AG09309 (cell line): ENCODE results near the gene SLC36A4.

Experiments used
- DNase-seq: peaks from one replicate; pipeline ENCODE4 v3.0.0-alpha.2; 2010; ENCODE audit warnings: low read depth
- H3K4me3 ChIP-seq: 2 replicates; pipeline ENCODE4 v1.5.1; 2011; ENCODE audit warnings: mild to moderate bottlenecking, low read depth, low read length, moderate library complexity; ENCODE audit not compliant: control insufficient read depth
- TF ChIP-seq, protein P1 (sequence below): IDR thresholded peaks from 2 replicates; pipeline ENCODE4 v1.5.1; 2011; ENCODE audit warnings: mild to moderate bottlenecking, low read depth, low read length, inconsistent platforms; ENCODE audit not compliant: insufficient read depth, control insufficient read depth; ENCODE audit errors: missing control alignments

Gene SLC36A4

DNA sequence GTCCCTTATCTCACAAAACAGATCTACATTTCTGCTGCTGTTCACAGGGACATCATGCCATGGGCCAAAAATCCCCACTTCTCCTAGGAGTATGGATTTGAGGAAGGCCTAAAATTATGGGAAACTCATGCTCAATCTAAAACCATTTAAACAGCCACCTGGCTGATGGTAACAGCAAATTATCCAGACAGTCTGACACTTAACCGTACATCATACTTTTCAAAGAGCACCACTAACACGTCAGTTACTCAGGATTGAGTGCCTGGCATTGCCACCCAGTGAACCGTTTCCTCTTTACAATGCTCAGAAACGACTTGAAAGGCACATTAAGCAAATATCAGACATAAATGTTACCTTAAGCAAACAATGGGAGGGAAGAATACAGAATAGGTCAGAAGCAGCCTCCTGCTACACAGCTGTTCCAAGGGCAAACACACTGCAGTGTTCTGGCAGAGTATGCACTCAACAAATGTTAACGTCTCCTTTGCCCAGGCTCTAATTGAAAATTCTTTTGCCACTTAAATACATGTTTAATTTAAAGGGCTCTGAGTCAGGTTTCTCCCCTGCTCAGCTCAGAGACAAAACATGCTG lies 18.8 kb upstream of the SLC36A4 start:
- no peak overlapping the region for H3K4me3 ChIP-seq
- TF ChIP-seq, protein P1, sequence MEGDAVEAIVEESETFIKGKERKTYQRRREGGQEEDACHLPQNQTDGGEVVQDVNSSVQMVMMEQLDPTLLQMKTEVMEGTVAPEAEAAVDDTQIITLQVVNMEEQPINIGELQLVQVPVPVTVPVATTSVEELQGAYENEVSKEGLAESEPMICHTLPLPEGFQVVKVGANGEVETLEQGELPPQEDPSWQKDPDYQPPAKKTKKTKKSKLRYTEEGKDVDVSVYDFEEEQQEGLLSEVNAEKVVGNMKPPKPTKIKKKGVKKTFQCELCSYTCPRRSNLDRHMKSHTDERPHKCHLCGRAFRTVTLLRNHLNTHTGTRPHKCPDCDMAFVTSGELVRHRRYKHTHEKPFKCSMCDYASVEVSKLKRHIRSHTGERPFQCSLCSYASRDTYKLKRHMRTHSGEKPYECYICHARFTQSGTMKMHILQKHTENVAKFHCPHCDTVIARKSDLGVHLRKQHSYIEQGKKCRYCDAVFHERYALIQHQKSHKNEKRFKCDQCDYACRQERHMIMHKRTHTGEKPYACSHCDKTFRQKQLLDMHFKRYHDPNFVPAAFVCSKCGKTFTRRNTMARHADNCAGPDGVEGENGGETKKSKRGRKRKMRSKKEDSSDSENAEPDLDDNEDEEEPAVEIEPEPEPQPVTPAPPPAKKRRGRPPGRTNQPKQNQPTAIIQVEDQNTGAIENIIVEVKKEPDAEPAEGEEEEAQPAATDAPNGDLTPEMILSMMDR = no peak
- no peak for DNase-seq

DNA sequence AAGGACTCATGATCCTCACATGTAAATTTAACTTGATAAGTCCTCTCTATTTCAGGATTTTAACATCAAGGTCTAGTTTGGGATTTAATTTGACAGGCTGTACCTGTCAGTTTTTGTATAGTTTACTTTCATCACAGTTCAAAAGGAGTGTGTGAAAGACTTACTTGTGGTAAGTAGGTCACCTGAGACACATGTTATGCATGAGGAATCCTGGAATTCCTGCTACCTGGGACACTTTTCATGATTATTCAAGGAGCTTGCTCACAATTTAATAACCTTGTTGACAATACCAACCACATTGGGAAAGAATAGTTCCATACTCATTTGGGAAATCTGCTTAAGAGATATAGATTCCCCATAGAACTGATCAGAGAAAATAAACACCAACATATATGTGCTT lies 15.8 kb upstream of the SLC36A4 start:
- TF ChIP-seq, protein P1 = no peak
- DNase-seq = no peak
- no peak overlapping the region for H3K4me3 ChIP-seq

DNA sequence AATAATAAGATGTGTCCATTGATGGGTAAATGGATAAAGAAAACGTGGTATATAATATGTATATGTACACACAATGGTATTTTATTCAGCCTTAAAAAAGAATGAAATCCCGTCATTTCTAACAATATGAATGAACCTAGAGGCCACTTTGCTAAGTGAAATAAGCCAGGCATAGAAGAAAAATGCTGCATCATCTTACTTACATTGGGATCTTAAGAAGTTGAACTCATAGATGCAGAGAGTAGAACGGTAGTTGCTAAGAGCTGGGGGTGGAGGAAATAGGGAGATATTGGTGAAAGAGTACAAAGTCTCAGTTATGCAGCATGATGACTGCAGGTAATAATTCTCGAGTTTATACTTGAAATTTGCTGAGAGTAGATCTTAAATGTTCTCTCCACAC lies 14.3 kb upstream of the SLC36A4 start:
- DNase-seq = no peak
- H3K4me3 ChIP-seq = no peak overlapping the region
- TF ChIP-seq, protein P1 = no peak

DNA sequence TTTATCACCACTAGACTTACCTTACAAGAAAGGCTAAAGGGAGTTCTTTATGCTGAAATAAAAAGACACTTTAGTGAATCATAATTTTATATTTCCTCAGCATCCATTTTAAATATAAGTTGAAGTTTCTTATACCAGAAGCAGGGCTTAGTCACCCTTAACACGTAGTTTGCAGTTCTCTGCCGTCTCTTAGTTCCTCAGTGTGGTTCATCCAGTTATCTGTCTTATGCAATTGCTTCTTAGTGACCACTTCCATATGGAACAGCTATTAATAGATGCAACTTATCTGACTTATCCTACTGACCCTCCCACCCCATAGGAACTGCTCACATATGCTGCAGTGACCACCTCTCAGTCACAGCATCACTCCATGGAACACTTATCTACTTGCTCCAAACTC lies 11.7 kb upstream of the SLC36A4 start:
- DNase-seq = no peak
- TF ChIP-seq, protein P1 = no peak
- no peak overlapping the region for H3K4me3 ChIP-seq

DNA sequence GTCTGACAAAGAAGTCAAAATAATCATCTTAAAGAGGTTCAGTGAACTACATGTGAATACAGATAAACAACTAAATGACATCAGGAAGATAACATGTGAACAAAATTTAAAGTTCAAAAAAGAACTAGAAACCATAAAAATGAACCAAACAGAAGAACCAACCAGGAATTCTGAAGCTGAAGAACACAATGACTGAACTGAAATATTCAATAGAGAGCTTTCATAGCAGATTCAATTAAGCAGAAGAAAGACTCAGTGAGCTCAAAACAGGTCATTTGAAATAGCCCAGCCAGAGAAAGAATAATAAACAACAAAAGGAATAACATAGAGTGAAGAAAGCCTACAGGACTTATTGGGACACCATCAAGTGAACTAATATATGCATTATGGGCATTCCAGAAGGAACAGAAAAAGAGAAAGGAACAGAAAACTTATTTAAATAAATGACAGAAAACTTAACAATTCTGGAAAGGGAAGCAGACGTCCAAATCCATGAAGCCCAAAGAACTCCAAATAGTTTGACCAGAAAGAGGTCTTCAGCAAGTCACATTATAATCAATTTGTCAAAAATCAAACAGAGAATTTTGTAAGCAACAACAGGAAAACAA lies 11.0 kb upstream of the SLC36A4 start:
- TF ChIP-seq, protein P1 = no peak
- H3K4me3 ChIP-seq = no peak overlapping the region
- no peak for DNase-seq

DNA sequence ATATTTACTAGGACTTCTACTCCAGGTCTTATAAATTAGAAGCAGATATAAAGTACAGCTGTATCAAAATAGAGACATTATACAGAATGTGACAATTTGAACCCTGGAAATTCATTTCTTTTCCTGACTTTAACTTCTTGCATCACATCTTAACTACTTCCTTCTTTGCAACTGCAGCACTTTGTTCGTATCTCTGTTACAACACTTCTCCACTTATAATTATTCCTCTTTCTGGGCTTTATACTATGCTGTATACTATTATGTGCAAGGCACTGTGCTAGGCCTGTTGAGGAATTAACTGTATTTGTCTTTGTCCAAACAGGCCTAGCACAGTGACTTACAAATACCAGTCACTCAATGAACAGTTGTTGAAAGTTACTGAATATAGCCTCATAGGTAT lies 1.8 kb upstream of the SLC36A4 start:
- TF ChIP-seq, protein P1 = no peak

More for the DNA sequence above, 1.8 kb upstream of the SLC36A4 start:
- DNase-seq = no peak
- H3K4me3 ChIP-seq = no peak overlapping the region
